HepG2 (cell line): Measurements from ENCODE around the gene TSTD1. TPM values are rescaled to one million over a fixed set of nuclear protein-coding genes. Genes with fewer than 3 reads are reported as not detected.

Source experiments
- ATM ChIP-seq: fragments of 450-650 bp; IDR thresholded peaks from 2 replicates; pipeline ENCODE4 v1.7.1; 2017; ENCODE audit warnings: mild to moderate bottlenecking, borderline replicate concordance
- BHLHE40 ChIP-seq: IDR thresholded peaks from 2 replicates; pipeline ENCODE4 v1.6.1; 2011; ENCODE audit warnings: low read length, improper control_type of control experiment
- HMG20A ChIP-seq: IDR thresholded peaks from 2 replicates; pipeline ENCODE4 v1.6.1; 2016; ENCODE audit warnings: borderline replicate concordance
- HNF4A ChIP-seq: sonication (generic); formaldehyde crosslinking; IDR thresholded peaks from 2 replicates; pipeline ENCODE4 v1.4.0; 2020; ENCODE audit warnings: missing genetic modification reagents
- KLF13 ChIP-seq: sonication (generic); formaldehyde crosslinking; IDR thresholded peaks from 2 replicates; pipeline ENCODE4 v1.4.0; 2020; ENCODE audit warnings: mild to moderate bottlenecking, missing genetic modification reagents
- RARG ChIP-seq: sonication (generic); formaldehyde crosslinking; IDR thresholded peaks from 2 replicates; pipeline ENCODE4 v1.4.0; 2020; ENCODE audit warnings: low read depth, mild to moderate bottlenecking, missing genetic modification reagents
- RNF2 ChIP-seq: fragments of 450-650 bp; conservative IDR thresholded peaks from 2 replicates; pipeline ENCODE4 v1.6.1; 2016; ENCODE audit warnings: low read depth
- STAT5B ChIP-seq: sonication (generic); formaldehyde crosslinking; IDR thresholded peaks from 2 replicates; pipeline ENCODE4 v1.4.0; 2020; ENCODE audit warnings: missing genetic modification reagents
- TEAD2 ChIP-seq: sonication (generic); formaldehyde crosslinking; IDR thresholded peaks from 2 replicates; pipeline ENCODE4 v1.9.0; 2021; ENCODE audit warnings: missing genetic modification reagents
- ZBTB7A ChIP-seq: sonication (generic); formaldehyde crosslinking; IDR thresholded peaks from 2 replicates; pipeline ENCODE4 v1.8.0; 2022; ENCODE audit warnings: mild to moderate bottlenecking, missing genetic modification reagents
- ZNF138 ChIP-seq: sonication (generic); formaldehyde crosslinking; IDR thresholded peaks from 2 replicates; pipeline ENCODE4 v1.5.0; 2020; ENCODE audit warnings: mild to moderate bottlenecking, low read depth, missing genetic modification reagents
- ZNF333 ChIP-seq: sonication (generic); formaldehyde crosslinking; IDR thresholded peaks from 2 replicates; pipeline ENCODE4 v1.4.0; 2020; ENCODE audit warnings: mild to moderate bottlenecking, missing genetic modification reagents, borderline replicate concordance
- ZNF431 ChIP-seq: sonication (generic); formaldehyde crosslinking; IDR thresholded peaks from 2 replicates; pipeline ENCODE4 v1.9.0; 2022; ENCODE audit warnings: missing genetic modification reagents, low read depth, mild to moderate bottlenecking, borderline replicate concordance
- ZNF432 ChIP-seq: sonication (generic); formaldehyde crosslinking; IDR thresholded peaks from 2 replicates; pipeline ENCODE4 v1.5.0; 2020; ENCODE audit warnings: missing genetic modification reagents, mild to moderate bottlenecking, borderline replicate concordance
- ZNF672 ChIP-seq: sonication (generic); formaldehyde crosslinking; IDR thresholded peaks from 2 replicates; pipeline ENCODE4 v1.8.1; 2022; ENCODE audit warnings: missing genetic modification reagents
- polyA plus RNA-seq, 8 experiments: library from polyadenylated mRNA; depleted of rRNA in 3 of 8; stranded (reverse) in 7 of 8; unstranded in 1 of 8; fragments of >200 nt; fragmentation: Illumina TruSeq in 4 of 8; extraction: Trizol in 4 of 8; gene quantifications; 2 replicates each; pipeline versions ENCODE4 v1.2.1 to v1.2.3, GENCODE V29; 2011 to 2016; ENCODE audit warnings: low read depth in 4 of 8, missing spikeins in 1 of 8, mixed read lengths in 1 of 8; ENCODE audit not compliant: insufficient read depth in 1 of 8
- total RNA-seq, 5 experiments: library from RNA; depleted of rRNA; stranded (reverse); fragments of >200 nt; fragmentation: Illumina TruSeq; extraction: Trizol; gene quantifications; 2 replicates each; pipeline ENCODE4 v1.2.3, GENCODE V29; 2016; ENCODE audit warnings: low read depth in 1 of 5
- TF ChIP-seq, protein P1 (sequence below): sonication (generic); formaldehyde crosslinking; IDR thresholded peaks from 2 replicates; pipeline ENCODE4; 2020; ENCODE audit warnings: missing genetic modification reagents, mild to moderate bottlenecking, borderline replicate concordance
- TF ChIP-seq, protein P2 (sequence below): sonication (generic); formaldehyde crosslinking; conservative IDR thresholded peaks from 2 replicates; pipeline ENCODE4 v1.4.0; 2020; ENCODE audit warnings: missing genetic modification reagents
- TF ChIP-seq, protein P3 (sequence below): sonication (generic); formaldehyde crosslinking; IDR thresholded peaks from 2 replicates; pipeline ENCODE4 v1.8.0; 2022; ENCODE audit warnings: missing genetic modification reagents, low read depth, mild to moderate bottlenecking, borderline replicate concordance
- TF ChIP-seq, protein P4 (sequence below): IDR thresholded peaks from 2 replicates; pipeline ENCODE4 v1.6.1; 2016; ENCODE audit warnings: low read depth
- TF ChIP-seq, protein P5 (sequence below): sonication (generic); formaldehyde crosslinking; IDR thresholded peaks from 2 replicates; pipeline ENCODE4 v1.4.0; 2020; ENCODE audit warnings: low read depth, missing genetic modification reagents

The TSTD1 gene
- total and polyA plus RNA-seq, 2 of the 13 experiments (the other 11 are each of a cell fraction or from before 2014, with no cell fraction given) = 0.15 to 0.31 TPM

DNA sequence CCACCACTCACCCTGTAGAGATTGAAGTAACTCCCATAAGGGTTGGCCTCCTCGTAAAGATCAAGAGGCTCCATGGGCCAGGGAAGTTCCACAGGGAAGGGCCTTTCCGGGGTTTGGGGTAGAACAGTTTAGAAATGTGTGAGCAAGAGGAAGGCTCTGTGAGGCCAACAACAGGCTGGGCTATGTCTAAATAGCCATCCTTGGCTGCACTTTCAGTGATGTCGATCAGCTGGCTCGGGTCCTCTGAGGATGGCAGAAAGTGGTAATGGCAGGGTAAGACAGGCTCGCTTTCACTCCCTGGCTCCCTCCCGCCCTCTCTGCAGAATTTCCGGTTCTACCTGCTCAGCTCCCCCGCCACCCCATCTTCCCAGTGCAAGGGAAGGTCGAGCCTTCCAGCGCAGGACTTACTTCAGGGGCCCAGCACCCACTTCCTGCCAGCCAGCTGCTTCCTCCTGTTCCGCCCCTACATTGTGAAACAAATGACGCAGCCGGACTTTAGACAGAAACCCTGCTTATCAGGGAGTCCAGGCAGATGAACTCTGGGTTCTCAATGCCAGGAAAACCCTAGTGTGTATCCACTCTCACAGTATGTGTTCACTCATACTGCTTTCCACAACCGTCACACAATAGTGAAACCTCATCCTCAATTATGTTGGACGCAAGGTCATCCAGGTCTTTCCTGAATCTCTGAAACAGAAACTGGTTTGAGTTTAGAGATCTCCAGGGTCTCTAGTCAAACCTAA lies 25.1 kb downstream of the TSTD1 start (continued):
- TF ChIP-seq, protein P1, sequence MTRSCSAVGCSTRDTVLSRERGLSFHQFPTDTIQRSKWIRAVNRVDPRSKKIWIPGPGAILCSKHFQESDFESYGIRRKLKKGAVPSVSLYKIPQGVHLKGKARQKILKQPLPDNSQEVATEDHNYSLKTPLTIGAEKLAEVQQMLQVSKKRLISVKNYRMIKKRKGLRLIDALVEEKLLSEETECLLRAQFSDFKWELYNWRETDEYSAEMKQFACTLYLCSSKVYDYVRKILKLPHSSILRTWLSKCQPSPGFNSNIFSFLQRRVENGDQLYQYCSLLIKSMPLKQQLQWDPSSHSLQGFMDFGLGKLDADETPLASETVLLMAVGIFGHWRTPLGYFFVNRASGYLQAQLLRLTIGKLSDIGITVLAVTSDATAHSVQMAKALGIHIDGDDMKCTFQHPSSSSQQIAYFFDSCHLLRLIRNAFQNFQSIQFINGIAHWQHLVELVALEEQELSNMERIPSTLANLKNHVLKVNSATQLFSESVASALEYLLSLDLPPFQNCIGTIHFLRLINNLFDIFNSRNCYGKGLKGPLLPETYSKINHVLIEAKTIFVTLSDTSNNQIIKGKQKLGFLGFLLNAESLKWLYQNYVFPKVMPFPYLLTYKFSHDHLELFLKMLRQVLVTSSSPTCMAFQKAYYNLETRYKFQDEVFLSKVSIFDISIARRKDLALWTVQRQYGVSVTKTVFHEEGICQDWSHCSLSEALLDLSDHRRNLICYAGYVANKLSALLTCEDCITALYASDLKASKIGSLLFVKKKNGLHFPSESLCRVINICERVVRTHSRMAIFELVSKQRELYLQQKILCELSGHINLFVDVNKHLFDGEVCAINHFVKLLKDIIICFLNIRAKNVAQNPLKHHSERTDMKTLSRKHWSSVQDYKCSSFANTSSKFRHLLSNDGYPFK = peak; percentile 80; the same call in 1 of the 2 replicates
- TF ChIP-seq ZNF138 (CRISPR knock-in tag) (no peak), ZBTB7A (CRISPR knock-in tag) (peak; percentile 78; the same call in 1 of the 2 replicates), KLF13 (CRISPR knock-in tag) (no peak), ATM (no peak), ZNF432 (no peak), TEAD2 (no peak), HMG20A (peak; percentile 85), RNF2 (no peak), HNF4A (peak; percentile 99), ZNF672 (CRISPR knock-in tag) (no peak), ZNF333 (CRISPR knock-in tag) (peak; percentile 87; the same call in 1 of the 2 replicates), BHLHE40 (no peak), RARG (CRISPR knock-in tag) (peak; percentile 79; the same call in 1 of the 2 replicates), ZNF431 (0 out of 2 replicates have a peak, but pooled peaks have one; percentile 52), STAT5B (CRISPR knock-in tag) (no peak; the same call in 1 of the 2 replicates)
- TF ChIP-seq, protein P2, sequence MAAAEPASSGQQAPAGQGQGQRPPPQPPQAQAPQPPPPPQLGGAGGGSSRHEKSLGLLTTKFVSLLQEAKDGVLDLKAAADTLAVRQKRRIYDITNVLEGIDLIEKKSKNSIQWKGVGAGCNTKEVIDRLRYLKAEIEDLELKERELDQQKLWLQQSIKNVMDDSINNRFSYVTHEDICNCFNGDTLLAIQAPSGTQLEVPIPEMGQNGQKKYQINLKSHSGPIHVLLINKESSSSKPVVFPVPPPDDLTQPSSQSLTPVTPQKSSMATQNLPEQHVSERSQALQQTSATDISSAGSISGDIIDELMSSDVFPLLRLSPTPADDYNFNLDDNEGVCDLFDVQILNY (CRISPR knock-in tag) = 0 out of 2 replicates have a peak, but pooled peaks have one; percentile 47
- TF ChIP-seq, protein P3, sequence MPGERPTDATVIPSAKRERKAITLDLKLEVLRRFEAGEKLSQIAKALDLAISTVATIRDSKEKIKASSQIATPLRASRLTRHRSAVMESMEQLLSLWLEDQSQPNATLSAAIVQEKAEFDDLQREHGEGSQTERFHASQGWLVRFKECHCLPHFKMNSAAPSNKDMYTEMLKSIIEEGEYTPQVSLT (CRISPR knock-in tag) = no peak
- TF ChIP-seq, protein P4, sequence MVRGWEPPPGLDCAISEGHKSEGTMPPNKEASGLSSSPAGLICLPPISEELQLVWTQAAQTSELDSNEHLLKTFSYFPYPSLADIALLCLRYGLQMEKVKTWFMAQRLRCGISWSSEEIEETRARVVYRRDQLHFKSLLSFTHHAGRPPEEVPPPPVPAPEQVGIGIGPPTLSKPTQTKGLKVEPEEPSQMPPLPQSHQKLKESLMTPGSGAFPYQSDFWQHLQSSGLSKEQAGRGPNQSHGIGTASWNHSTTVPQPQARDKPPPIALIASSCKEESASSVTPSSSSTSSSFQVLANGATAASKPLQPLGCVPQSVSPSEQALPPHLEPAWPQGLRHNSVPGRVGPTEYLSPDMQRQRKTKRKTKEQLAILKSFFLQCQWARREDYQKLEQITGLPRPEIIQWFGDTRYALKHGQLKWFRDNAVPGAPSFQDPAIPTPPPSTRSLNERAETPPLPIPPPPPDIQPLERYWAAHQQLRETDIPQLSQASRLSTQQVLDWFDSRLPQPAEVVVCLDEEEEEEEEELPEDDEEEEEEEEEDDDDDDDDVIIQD (CRISPR knock-in tag) = 0 out of 2 replicates have a peak, but pooled peaks have one; percentile 52
- TF ChIP-seq, protein P5, sequence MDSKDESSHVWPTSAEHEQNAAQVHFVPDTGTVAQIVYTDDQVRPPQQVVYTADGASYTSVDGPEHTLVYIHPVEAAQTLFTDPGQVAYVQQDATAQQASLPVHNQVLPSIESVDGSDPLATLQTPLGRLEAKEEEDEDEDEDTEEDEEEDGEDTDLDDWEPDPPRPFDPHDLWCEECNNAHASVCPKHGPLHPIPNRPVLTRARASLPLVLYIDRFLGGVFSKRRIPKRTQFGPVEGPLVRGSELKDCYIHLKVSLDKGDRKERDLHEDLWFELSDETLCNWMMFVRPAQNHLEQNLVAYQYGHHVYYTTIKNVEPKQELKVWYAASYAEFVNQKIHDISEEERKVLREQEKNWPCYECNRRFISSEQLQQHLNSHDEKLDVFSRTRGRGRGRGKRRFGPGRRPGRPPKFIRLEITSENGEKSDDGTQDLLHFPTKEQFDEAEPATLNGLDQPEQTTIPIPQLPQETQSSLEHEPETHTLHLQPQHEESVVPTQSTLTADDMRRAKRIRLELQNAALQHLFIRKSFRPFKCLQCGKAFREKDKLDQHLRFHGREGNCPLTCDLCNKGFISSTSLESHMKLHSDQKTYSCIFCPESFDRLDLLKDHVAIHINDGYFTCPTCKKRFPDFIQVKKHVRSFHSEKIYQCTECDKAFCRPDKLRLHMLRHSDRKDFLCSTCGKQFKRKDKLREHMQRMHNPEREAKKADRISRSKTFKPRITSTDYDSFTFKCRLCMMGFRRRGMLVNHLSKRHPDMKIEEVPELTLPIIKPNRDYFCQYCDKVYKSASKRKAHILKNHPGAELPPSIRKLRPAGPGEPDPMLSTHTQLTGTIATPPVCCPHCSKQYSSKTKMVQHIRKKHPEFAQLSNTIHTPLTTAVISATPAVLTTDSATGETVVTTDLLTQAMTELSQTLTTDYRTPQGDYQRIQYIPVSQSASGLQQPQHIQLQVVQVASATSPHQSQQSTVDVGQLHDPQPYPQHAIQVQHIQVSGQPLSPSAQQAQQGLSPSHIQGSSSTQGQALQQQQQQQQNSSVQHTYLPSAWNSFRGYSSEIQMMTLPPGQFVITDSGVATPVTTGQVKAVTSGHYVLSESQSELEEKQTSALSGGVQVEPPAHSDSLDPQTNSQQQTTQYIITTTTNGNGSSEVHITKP (CRISPR knock-in tag) = peak; percentile 88
